Hematopoietic multipotent progenitor cell treated with erythropoietin and hydrocortisone succinate and interleukin-3 and kit ligand, for 8 days (in vitro differentiated cells): Measurements from ENCODE around the gene DNAJC1.

ENCODE experiments used
- DNase-seq: peaks from one replicate; pipeline ENCODE4 v3.0.0-alpha.2; 2015

The DNAJC1 gene

GRCh38 chr10:21754410-21755011 is 249.0 kb downstream of the DNAJC1 start:
- no peak for DNase-seq

- DNase-seq = no peak
Observed at GRCh38 chr10:21753497-21754270, 249.8 kb downstream of the DNAJC1 start.

GRCh38 chr10:21751341-21752310 is 251.9 kb downstream of the DNAJC1 start:
- no peak for DNase-seq

DNA sequence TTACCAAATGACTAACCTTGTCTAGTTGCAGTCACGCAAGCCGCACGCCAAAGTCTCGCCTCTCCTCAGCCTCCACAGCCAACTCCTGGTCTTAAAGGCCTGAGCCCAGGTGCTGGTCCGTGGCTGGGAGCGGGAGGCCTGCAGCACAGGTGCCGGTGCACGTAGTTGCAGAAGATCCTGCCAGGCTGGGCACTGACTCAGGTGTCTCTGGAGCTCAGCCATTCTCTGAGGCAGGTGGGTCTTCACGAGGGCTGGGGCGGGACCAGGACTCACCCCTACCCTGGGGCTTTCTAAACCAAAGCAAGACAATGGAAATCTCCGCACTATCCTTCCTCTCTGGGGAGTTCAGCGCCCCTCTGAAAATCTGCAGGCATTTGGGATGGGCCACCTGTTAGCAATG is 253.1 kb downstream of the DNAJC1 start:
- no peak for DNase-seq

GRCh38 chr10:21749788-21750187 is 253.7 kb downstream of the DNAJC1 start:
- DNase-seq = no peak

- no peak for DNase-seq
Observed at GRCh38 chr10:21747809-21748208, 255.7 kb downstream of the DNAJC1 start.

DNA sequence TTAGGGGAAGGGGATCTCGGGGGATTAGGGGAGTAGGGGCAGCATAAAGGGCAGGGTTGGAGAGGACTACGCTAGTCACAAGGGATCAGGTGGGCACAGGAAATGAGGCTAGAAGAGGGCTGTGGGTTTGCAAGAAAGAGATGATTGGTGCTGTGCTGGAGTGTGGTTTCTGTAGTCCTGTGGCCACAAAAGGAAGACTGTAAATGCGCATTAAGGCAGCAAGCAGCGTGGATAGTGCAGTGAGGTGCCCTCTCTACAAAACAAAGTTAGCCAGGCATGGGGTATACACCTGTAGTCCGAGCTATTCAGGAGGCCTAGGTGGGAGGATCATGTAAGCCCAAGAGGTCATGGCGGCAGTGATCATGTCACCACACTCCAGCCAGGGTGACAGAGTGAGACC is 257.4 kb downstream of the DNAJC1 start:
- no peak for DNase-seq

GRCh38 chr10:21744223-21744622 is 259.3 kb downstream of the DNAJC1 start:
- DNase-seq = no peak

DNA sequence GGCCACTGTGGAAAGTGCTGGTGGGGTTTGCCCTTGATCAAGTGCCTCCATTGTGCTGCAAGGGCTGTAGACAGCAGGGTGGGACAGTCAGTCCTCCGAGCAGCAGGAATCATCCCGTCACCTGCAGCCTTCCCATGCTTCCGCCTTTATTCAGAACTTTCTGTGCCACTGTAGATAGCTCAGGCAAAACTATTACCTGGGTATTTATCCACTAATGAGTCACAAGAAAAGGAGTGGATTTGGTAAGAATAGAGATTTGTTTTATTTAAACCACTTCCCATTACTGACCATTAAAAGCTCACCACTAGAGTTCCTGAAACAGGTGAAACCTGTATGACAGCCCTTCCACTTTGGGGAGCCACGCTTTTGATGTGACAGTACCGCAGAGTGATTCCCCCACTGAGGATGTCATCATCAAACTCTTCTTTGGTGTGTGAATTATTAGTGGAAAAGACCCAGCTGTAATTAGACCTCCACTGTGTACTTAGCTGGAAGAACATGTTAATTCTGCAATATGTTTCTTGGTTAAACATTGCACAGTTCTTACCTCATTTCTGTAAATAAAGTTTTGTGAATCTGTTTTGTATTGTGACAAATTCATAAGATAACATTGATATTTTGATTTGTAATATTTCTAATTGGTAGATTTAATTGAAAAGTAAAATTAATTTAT is 260.7 kb downstream of the DNAJC1 start:
- DNase-seq = no peak

DNA sequence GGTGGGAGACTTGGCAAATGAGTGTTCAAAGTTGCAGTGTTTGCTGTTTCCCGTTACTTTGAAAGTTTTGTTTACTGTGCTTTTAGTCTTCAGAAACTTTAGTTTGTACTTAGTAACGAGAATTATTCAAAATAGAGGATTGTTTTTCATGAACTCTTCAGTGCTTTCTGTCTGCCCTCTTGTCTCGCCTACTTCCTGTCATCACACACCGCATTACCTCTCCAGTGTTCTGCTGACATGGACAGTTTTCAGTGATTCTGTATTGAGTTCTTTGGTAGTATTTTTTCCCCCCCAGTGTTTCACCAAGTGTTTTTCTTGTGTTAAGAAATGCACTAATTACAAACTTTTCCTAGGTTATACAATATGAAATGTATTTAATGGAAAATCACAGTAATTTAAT is 262.5 kb downstream of the DNAJC1 start:
- DNase-seq = no peak

GRCh38 chr10:21737106-21737505 is 266.4 kb downstream of the DNAJC1 start:
- DNase-seq = no peak

- DNase-seq = no peak
Observed at GRCh38 chr10:21733710-21734109, 269.8 kb downstream of the DNAJC1 start.

- DNase-seq = peak; percentile 76
Observed at GRCh38 chr10:21732067-21732772, 271.3 kb downstream of the DNAJC1 start.

GRCh38 chr10:21728618-21729017 is 274.9 kb downstream of the DNAJC1 start:
- no peak for DNase-seq

DNA sequence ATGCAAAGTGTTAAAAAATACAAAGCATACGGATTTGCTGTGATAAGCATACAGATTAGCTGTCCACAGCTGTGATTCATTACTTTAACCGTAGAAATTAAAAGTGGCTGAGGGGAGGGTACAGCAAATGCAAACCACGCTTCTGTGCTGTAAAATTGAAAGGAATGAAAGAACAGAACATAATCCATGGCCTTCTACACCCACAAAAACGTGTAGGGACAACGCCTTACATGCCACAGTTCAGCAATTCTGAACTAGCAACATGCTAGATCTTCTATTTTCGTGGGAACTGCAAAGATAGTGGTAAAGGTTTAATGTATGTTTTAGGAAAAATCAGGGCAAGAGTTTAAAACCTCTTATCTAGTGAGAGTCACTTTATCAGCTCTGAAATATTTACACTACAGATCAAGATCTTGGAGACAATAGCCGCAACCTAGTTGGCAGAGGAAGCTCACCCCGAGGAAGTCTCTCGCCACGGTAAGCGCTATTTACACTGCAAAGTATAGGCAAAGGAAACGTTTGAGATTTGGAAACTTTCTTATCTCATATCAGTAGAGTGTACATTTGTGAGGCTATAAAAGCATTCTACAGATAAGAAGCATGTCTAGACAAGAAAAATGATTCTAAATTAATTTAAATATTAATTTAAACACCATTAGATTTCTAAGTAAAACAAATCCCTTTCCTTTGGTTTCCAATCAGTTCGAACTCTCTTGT is 275.9 kb downstream of the DNAJC1 start:
- no peak for DNase-seq

GRCh38 chr10:21726601-21727225 is 276.8 kb downstream of the DNAJC1 start:
- no peak for DNase-seq

DNA sequence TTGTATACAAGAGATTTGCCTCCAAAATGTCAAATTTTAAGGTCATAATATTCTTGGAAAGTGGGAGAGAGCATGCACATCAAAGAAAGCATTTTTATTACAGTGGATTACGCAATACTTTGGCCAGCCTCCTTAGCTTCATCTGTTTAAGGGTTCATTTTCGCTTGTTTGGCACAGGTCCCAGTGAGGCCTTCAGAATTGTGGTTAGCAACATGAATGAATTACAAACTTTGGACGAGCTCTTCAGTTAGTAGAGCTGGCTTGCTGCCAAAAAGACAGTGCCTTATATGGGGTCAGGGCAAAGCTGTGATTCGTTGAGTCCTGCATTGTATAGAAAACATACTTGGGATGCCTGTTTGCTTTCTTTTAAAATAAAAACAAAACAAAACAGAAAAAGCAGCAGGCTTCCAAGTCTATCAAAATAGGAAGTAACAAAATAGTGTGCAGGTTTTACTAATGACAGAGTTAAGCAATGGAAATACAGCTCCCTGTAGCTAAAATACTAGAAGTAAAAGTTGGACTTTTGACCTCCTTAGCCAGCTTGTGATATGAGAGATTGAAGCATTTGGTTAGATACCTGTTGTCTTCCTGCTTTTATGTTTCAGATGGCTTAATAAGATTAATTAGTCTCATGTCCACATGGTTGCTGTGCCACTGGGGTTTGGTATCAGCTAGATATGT is 278.7 kb downstream of the DNAJC1 start:
- DNase-seq = peak; percentile 98

GRCh38 chr10:21724020-21724589 is 279.4 kb downstream of the DNAJC1 start:
- no peak for DNase-seq

DNA sequence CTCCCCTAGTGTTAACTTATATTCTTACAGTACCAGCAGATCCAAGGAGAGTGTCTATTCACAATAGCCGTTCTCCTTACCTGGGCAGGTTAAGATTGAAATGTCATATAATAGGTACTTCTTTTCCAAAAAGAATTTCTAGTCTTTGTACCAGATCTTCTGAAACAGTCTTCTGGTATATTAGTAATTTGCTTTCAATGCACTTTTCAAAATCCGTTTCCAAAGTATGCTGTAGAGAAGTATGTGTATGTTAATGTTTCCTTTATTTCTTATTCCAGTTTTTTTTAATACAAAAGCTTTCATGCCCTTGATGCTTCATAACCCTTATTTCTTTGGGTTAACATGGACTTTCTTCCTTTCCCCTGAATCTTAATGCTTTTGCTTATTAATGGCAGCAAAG is 281.3 kb downstream of the DNAJC1 start:
- no peak for DNase-seq
